Stimulated activated CD4-positive, alpha-beta T cell treated with anti-CD3 and anti-CD28 coated beads, Interleukin-15, amount 100 ng/mL, for 24 hours (primary cell): ENCODE results near the gene CHD6.
"Not testable (repeated sequence)": the region's sequence is repeated elsewhere in the genome, so short reads cannot be mapped to it uniquely, and the experiment has no call there.

Source experiments
- DNase-seq: peaks from one replicate; pipeline ENCODE4 v3.0.0-alpha.2; 2020

CHD6 gene

DNA sequence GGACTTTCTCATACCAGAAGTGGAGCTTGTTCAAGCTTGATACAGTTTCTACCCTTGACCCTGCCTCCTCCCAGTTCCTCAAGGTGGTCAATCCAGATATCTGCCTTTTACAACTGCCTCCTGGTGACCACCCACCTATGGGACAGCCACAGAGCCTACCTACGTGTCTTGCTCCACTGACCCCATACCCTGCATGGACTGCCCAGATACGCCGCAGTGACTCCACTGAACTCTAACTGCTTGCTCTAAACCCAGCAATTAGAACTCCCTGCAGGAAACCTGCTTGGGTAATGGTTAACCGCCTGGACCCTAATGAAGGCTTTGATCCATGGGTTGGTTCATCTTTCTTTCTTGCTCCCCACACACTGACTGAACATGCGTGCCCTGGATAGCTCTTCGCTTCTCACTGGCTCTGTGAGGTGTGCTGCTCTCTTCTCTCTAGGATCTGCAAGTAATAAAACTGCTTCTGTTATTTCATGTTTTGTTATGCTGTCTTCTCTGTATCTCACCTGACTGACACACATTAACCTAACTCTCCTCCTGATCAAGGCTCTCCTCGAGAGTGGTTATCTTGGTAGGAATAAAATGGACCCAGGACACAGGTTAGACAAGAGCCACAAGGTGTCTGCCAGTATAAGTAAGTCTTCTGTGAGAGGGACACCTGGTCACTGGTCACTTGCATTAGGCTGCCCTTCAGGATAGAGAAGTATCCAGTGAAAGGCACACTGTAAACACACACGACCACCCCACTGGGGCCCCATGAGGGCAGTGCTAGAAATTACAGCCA, 79.2 kb downstream of the CHD6 start:
- no peak for DNase-seq

DNA sequence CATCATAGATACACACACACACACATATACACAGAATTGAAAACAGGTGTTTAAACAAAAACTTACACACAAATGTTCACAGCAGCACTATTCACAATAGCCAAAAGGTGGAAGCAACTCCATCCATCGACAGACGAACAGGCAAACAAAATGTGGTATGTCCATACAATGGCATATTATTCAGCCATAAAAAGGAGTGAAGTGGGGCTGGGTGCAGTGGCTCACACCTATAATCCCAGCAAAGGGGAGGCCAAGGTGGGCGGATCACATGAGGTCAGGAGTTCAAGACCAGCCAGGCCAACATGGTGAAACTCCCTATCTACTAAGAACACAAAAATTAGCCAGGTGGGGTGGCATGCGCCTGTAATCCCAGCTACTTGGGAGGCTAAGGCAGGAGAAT, 80.3 kb downstream of the CHD6 start:
- no peak for DNase-seq

DNA sequence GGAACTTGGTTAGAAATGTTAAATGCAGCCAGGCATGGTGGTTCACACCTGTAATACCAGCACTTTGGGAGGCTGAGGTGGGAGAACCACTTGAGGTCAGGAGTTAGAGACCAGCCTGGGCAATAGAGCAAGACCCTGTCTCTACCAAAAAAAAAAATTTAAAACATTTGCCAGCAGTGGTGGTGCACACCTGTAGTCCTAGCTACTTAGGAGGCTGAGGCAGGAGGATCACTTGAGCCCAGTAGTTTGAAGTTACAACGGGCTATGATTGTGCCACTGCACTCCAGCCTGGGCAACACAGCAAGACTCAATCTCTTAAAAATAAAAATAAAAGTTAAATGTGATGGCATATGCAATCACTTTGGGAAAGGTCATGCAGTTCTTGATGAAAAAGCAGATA, 82.6 kb downstream of the CHD6 start:
- DNase-seq = not testable (repeated sequence)

DNA sequence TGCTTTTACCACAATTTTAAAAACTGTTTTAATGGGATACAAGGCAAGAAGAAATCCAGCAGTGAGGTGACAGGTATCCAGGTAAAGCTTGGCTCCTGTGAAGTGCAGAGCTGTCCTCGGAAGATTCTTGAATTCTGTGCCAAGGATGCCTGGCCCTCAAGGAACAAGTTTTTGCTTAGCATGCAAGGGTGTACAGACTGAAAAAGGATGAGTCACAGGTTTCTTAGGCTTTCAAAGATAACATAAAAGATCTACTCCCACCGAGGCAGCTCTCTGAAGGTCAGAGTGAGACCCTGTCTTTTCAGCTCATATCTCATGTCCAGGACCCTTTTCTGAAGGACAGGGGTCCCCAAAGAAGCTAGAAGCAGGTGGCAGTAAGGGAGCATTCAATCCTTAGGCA, 83.3 kb downstream of the CHD6 start:
- DNase-seq = no peak

DNA sequence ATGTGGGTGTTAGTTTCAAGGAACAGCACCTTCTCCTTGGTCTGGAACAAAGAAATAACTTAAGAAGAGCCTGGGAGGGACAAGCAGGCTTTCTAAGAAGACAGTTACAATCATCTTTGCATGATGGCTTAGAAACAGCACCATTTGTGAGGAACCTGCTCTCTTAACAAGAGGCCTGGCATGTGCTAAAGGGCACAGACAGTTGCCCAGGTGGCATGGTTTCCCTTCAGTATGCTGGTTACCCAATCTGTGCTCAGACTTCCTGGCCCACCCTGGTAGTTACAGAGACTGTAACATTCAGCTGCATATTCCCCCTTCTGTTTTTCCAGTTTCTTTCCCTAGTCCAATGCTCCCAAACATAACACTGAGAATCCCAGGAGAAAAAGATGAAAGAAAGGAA, 84.0 kb downstream of the CHD6 start:
- DNase-seq = no peak

DNA sequence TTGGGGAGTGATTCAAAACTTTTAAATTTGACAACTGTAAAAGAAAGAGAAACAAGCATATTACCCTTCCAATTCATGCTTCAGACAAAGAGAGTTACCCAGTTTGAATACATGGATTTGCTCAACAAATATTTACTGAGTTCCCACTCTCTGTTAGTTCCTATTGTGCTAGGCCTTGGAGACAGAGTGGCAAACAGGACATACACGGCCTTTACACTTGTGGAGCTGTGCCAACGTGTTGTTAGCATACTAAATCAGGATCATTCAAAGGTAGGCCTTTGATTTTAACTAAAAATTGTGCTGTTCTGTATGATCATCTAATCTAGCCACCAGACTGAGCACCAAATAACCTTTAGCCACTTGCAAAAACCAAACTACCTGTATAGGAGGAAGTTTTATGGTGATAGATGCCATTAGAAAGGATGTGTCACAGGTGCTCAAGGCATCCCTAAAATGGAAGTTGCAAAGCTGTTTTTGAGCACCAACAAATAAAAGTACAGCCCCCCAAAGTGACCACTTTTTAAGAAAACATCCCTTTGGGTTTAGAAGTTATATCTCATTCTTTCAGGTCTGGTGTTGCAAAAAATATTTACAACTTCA, 84.5 kb downstream of the CHD6 start:
- no peak for DNase-seq

DNA sequence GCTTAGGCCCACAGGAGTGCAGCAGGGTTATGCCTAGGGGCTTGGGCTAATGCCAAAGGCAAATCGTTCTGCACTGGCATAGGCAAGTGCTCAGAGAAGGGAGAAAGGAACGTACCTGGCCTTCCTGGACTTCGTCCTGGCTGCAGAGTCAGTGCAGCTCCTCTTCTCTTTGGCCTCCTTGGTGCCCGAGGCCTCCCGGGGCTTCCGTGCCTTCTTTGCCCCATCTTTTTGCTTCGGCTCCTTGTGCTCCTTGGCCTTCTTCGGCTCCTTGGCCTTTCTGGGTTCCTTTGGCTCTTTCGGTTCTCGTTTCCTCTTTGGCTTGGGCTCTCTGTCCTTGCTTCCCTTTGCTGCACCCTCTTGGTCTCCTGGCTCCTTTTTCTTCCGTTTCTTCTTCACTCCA, 85.2 kb downstream of the CHD6 start:
- DNase-seq = no peak

DNA sequence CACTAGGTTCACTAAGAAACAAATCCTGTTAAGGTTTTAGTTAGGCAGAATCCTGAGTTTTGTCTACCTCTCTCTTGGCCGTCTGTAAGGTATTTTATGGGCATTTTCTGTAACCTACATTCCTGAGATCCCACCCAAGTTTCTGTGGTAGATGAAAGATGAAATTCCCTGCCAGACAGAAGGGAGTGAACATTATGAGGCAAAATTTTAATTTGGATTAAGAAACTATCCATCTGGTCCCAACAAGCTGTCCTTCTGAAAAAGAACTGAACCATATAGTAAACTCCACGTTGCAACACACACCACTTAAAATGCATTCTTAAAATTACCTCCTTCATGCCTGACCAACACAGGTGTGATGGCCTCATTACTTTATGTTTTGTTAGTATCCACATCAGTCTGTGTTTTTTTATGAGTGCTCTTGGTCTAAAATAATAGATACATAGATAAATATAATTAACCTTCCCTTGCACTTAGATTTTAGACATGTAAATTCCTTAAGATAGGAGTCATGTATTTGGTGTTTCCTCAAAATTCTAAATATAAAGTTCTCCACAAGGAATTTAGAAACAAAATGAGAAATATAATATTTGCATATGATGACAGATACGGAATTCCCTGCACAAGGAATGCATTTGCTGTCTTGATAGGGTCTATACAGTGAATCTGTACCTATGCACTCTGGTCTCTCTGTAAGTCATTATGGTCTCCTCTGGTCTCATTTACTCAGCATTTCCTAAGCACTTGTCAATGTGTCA, 86.5 kb downstream of the CHD6 start:
- DNase-seq = no peak

DNA sequence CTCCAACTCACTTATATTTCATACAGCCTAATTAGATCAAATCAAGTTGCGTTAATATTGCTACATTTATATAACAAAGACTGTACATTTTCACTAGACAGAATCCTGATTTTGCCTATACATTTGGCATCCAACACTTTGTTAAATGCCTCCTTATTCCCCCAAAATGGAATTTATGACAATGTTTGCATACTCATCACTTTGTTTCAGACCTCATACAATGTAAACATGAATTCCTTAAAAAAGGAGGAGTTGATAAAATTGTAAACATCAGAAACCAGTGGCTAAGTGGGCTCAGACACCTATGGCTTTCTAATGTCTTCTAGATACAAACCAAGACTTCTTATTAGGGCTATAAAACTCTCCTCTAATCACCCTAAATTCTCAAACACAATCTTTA, 87.3 kb downstream of the CHD6 start:
- DNase-seq = no peak

DNA sequence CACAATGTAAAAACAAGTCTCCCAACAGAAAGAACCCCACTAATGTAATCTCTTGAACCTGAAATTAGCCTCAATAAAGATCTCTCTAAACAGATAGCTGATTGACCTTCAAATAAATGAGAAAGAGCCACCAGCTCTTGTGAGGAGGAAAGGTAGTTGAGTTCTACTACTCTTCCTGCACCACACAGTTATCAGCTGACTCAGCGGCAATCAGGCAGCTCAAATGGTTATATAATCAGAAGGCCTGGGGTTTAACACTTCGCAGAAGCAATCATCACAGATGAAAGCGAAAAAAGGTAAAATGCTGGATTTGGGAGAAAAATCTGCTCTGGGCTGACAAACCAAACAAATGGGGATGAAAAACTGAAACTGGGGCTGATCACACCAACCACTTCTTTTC, 91.8 kb downstream of the CHD6 start:
- DNase-seq = no peak

DNA sequence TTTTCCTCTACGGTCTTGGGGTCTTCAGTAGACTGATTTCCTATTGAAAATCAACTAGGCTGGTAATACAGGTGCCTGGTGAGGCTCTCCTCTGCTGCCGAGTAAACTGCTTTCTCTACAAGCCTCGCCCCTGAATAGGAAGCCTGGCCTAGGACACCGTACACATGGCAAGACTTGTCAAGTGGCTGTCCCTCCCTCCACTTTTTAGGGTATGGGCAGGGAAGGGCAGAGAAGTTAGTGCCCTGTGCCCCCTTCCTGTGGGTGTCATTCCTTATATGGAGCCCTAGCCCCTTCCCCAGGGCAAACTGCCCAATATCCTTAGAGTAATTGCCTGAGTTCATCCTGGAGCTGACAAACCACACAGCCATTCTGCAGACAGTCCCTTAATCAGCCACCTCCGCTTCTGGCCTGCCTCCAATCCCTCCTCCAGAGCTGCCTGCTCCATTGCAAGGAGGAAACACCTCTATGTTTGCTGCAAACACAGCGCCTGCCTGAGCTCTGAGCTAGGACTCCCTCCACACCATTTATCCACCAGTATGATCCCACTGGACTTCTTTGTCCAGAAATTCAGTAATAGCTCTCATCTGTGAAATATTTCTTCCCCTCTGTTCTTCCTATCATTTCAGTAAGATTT, 93.1 kb downstream of the CHD6 start:
- no peak for DNase-seq

DNA sequence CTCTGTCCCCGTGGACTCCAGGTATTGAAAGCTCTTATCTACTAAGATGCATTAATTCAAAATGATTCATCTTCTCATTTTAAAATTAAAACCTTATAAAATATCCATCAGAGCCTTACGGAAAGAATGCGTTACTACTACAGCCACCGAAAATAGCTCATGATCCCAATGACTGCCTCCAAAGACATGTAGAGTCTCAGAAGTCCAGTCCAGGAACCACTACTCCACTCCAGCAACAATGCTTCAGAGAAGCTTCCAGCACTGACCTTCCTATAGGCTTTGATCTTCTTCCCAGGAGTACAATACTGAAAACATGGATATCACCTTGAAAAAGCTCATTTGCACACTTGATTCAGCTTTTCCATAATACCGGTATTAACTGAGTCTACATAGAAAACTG, 94.3 kb downstream of the CHD6 start:
- DNase-seq = no peak

DNA sequence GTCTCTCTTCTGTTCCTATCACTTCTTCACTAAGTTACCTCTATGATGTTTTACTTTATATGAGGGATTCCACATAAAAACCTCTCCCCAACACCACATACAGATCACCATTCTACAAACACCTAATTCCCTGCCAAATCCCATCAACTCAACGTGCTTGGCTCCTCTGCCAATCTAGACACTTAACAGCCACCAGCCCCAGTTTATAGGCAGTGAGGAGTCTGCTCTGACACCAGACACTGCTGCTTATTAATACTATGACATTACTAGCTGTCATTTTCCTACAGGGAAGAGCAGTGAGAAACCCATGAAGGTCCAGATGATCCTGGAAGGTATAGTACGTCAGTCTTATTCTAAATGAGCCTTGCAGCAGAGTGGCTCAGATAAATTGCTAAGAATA, 104.3 kb downstream of the CHD6 start:
- DNase-seq = no peak

DNA sequence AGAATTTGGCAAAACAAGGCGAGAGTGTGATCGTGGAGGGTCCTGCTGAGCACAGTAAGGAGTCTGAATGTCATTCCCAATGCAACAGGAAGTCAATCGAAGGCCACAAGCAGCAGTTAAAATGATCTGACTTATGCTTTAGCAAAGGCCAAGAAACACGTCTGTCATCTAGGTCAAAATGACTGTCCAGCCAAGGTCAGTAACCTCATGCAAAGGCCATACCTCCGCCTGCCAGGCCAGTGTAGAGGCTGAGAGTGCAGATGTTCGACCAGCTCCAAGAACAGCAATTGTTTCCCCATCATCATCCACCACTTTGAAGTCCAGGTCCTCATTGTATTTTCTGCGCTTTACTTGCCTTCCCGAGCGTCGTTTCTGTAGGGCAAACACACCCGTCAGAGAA, 105.6 kb downstream of the CHD6 start:
- no peak for DNase-seq

DNA sequence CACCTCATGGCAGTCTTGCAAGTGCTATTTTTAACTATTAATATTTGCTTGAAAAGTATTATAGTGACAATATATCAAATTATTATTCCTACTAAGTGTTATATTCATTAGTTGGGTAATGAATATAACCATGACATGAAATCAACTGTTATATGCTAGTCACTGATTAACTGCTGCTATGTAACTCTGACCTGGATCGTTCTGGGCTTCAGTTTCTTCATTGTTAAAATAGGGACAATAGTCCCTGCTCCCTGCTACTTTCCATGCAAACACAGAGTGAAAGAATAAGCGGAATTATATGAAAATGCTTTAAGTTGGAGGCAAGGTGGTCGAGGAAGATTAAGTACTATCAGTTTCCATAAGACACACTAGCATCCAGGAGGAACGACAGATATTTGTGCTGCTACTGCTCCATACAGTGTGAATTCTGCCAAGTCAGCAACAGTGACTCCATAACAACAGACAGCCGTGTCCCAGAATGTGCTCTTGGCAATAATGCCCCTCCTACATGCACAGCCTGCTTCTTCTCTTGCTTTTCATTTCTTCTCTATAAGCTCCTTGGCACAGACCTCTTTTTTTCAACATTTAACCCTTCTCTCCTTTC, 107.2 kb downstream of the CHD6 start:
- DNase-seq = no peak

DNA sequence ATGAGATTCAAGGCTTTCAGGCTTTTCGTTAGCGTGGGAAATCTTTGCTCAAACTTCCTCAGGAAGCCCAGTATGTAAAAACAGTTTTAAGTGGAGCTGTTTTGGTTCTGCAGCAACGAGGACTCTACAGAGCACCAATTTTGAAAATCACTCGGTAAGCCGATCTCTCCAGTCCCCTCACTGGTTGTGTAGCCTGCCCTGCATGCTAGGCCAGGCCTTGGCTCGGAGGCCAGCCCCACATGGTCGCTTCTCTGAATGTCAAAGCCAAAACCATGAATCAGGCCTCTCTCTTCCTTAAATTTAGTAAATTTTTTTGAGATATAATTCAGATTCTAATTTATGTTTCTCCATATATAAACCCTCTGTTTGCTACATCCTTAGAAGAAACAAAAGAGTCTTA, 108.0 kb downstream of the CHD6 start:
- DNase-seq = no peak

DNA sequence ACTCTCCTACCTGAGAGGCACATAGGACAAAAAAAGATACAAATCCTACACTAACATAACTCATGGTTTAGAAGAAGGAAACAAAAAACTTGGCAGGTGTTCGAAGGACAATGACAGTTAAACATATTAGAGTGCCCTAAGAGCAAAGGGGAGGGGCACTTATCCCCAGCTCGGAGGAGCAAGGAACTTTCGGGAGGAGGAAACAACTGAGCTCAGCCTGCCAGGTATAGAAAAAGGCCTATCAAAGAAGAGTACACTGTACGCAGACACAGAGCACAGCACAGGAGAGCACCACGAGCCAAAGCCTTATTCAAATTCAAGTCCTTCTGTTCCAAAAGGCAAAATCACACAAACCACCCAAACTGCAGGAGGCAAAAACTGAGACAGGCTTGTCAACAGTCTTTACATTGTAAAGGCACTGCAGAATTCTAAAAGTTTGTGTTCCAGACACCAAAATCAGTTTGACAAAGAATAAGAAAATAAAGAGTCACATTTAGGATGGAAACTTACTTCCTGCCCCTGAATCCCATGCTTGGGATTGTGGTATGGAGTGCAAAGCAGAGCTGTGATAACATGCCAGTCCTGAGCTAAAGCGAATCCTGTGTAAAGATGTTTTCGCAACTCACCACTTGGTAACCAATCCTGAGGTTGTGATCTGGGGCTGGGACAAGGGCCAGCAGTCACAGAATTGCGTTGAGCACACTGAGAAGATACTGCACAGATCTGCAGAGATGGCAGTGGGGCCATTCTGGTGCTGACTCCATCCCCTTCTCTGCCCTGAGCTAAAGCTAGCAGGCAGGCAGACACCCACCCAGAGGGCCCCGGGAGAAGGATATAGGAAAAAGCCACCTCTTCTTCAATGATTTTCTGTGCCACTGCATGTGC, 108.6 kb downstream of the CHD6 start:
- no peak for DNase-seq

DNA sequence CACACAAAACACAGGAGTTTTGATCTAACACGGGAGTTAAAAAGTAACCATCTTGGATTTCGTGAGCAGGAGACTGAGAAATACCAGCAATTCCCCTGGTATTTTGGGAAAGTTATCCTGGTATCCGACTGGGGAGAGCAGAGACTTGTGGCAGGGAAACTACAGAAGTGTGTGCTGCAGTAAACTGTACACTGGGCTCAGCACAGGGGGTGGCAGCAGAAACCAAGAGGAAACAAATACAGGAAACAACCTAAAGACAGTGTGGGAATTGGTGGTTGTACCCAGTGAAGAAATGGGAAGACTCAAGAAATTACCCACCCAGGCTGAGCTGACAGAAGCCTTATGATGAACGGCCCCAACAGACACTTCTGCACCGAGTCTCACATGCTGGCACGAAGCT, 109.8 kb downstream of the CHD6 start:
- no peak for DNase-seq

DNA sequence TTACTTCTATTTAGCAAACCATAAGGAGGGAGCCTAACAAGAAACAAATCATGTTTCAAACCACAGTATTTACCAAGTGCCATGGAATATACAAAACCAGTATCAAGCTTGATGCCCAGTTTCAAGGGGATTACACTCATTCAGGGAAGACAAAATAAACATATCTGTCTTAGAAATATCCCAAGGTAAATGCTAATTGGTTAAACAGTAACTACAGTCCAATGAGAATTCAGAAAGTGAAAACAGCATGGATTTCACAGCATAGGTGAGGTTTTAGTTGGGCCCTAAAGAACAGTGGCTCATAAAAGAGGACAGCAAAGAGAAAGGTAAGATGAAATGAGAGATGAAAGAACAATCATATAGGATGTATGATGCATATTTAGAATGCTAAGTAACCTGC, 110.3 kb downstream of the CHD6 start:
- DNase-seq = no peak

DNA sequence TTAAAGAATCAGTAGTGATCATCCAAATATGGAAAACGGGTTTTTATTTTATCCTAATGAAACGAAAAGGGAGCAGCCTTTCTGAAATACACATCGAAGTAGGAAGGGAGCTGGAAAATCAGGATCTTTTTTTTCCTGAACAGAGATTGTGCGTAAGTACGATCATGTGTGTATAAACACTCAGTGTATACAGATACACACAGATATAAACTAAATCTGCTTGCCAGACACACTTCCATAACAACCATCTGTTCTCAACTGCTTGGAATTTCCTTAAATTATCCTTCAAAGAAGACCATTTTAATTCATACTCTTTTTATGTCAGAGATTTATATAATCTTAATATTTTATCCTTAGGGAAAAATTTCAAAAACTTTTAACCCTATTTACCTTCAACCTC, 110.7 kb downstream of the CHD6 start:
- no peak for DNase-seq

DNA sequence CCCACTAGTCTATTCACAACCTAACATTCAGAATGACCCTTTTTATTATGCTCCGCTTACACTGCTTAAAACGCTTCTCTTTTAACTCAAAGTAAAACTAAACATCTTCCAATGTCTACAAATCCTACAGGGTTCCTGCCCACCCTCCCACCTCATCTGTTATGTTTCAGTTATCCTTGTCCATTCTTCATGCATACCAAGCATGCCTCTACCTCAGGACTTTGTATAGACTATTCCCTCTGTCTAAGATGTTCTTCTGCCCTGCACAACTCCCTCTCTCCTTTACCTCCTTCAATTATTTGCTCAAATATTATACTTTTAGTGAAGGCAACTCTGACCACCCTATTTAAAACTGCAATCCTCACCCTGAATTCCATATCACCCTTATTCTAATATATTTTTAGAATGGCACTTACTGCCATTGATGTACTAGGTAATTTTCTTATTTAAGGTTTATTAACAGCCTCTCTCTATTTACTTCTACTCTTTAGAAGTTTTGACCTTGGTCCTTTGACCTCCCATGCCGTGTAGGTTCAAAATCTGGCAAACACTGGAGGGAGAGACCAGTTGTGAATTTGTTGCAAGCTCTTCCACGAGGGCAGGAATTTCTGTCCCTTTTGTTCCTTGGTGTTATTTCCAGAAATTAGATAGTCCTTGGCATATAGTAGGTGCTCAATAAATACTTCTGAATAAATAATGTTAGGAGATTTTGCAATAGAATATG, 111.8 kb downstream of the CHD6 start:
- DNase-seq = no peak

DNA sequence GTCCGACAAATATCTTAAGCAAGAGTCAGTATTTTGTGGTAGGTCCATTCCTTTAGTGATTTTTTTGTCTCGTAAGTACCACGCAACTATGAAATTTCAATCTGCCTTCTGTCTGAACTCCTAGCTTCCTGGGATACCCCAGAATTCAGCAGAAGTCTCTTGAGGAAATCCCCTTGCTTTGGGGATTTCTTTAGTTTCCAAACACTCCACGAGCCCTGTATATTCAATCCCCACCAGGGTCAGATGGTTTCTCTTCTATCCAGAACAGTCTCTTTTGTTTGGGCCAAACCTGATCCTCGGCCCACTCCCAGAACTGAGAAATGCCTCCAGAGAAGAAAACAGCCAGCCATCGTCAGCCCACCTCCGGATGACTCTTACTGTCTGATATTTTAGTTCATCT, 113.0 kb downstream of the CHD6 start:
- DNase-seq = no peak
